HCT116 (cell line): Measurements from ENCODE around the gene DLG2. TPM values are rescaled to one million over a fixed set of nuclear protein-coding genes. Genes with fewer than 3 reads are reported as not detected.

Experiments used
- ATAC-seq: fragments of 200-7000 bp; cut with Tn5 transposase; 2 replicates; pipeline ENCODE4 v1.9.1; 2020; ENCODE audit warnings: mild to moderate bottlenecking, moderate library complexity
- BruUV-seq: library from RNA; stranded (reverse); fragments of 400-500 nt; replicated peaks from 2 replicates; lab custom pipeline; 2021; lab: Mats Ljungman, UMichigan
- CTCF ChIA-PET: fragments of 300-600 bp; sonication (Branson Sonifier 250); formaldehyde crosslinking; loops from one replicate; lab custom pipeline; 2021; ENCODE audit warnings: antibody characterized with exemption; lab: Charles Lee
- POLR2A ChIA-PET: fragments of 300-600, 350-600 bp; sonication (Branson Sonifier 250); formaldehyde crosslinking; loops from one replicate; lab custom pipeline; 2021; ENCODE audit warnings: antibody characterized with exemption; lab: Charles Lee
- RAD21 ChIA-PET, 2 experiments: fragments of 300-600 bp; sonication (Branson Sonifier 250); formaldehyde crosslinking; loops; one replicate each; lab custom pipeline; 2023; ENCODE audit warnings: low total read pairs in 2 of 2; ENCODE audit not compliant: uncharacterized antibody in 2 of 2, unreplicated experiment in 2 of 2, low non-redundant PET in 1 of 2; lab: Charles Lee
- DNase-seq: peaks from one replicate; pipeline ENCODE4 v3.0.0-alpha.2; 2010; ENCODE audit warnings: low read depth, low spot score
- H2AFZ ChIP-seq: fragments of 200-600 bp; shearing (Covaris generic), sonication (generic); 2 replicates; pipeline ENCODE4 v1.6.1; 2017; ENCODE audit warnings: low read depth, mixed run types, mixed read lengths, antibody characterized with exemption, low read length; ENCODE audit not compliant: poor library complexity, severe bottlenecking
- H3K27ac ChIP-seq: 2 replicates; pipeline ENCODE4 v1.5.1; 2012; ENCODE audit warnings: low read depth, low read length
- H3K27me3 ChIP-seq: fragments of 200-600 bp; sonication (generic); 2 replicates; pipeline ENCODE4 v1.6.1; 2016; ENCODE audit warnings: mixed run types, low read length, mixed read lengths; ENCODE audit not compliant: insufficient read depth
- H3K36me3 ChIP-seq, 2 experiments: fragments of 200-500 bp in 1 of 2; fragments of 200-600 bp in 1 of 2; sonication (Bioruptor generic) in 1 of 2; sonication (generic) in 1 of 2; 2 replicates each; pipeline versions ENCODE4 v1.5.1 to v1.6.1; 2014 to 2016; ENCODE audit warnings: low read length in 2 of 2, inconsistent platforms in 1 of 2, mixed read lengths in 1 of 2, mixed run types in 1 of 2; ENCODE audit not compliant: insufficient read depth in 2 of 2, control insufficient read depth in 1 of 2
- H3K4me1 ChIP-seq, 2 experiments: fragments of 200-600 bp in 1 of 2; sonication (generic) in 1 of 2; 2 replicates each; pipeline versions ENCODE4 v1.5.1 to v1.6.1; 2012 to 2017; ENCODE audit warnings: low read length in 2 of 2, inconsistent platforms in 1 of 2, mild to moderate bottlenecking in 1 of 2, mixed read lengths in 1 of 2, mixed run types in 1 of 2, moderate library complexity in 1 of 2; ENCODE audit not compliant: insufficient read depth in 2 of 2, control insufficient read depth in 1 of 2
- H3K4me2 ChIP-seq: fragments of 200-600 bp; sonication (generic); 2 replicates; pipeline ENCODE4 v1.6.1; 2017; ENCODE audit warnings: mixed run types, low read length, mixed read lengths
- H3K4me3 ChIP-seq, 2 experiments: fragments of 200-600 bp in 1 of 2; sonication (generic) in 1 of 2; replicated peaks in 1 of 2; 2 replicates each; pipeline ENCODE4 v1.5.1; 2011 to 2016; ENCODE audit warnings: low read length in 2 of 2, control low read depth in 1 of 2, low read depth in 1 of 2, mild to moderate bottlenecking in 1 of 2, mixed read lengths in 1 of 2, mixed run types in 1 of 2
- H3K79me2 ChIP-seq: fragments of 200-600 bp; sonication (generic); 2 replicates; pipeline ENCODE4 v1.6.1; 2017; ENCODE audit warnings: mild to moderate bottlenecking, mixed run types, low read length, moderate library complexity, mixed read lengths; ENCODE audit not compliant: insufficient read depth
- H3K9ac ChIP-seq: fragments of 200-600 bp; sonication (generic); 2 replicates; pipeline ENCODE4 v1.6.1; 2016; ENCODE audit warnings: low read length, mixed read lengths
- H3K9me2 ChIP-seq: fragments of 200-600 bp; sonication (generic), shearing (Covaris generic); 2 replicates; pipeline ENCODE4 v1.6.1; 2017; ENCODE audit warnings: mixed run types, mild to moderate bottlenecking, moderate library complexity; ENCODE audit not compliant: insufficient read depth
- H3K9me3 ChIP-seq, 2 experiments: fragments of 200-500 bp in 1 of 2; fragments of 200-600 bp in 1 of 2; sonication (Bioruptor generic) in 1 of 2; sonication (generic) in 1 of 2; 2 replicates each; pipeline ENCODE4 v1.6.1; 2014 to 2017; ENCODE audit warnings: low read length in 2 of 2, mixed read lengths in 2 of 2, inconsistent platforms in 1 of 2, low read depth in 1 of 2, mild to moderate bottlenecking in 1 of 2, mixed run types in 1 of 2, moderate library complexity in 1 of 2; ENCODE audit not compliant: control insufficient read depth in 1 of 2, insufficient read depth in 1 of 2
- H4K20me1 ChIP-seq: fragments of 200-600 bp; sonication (generic), shearing (Covaris generic); 2 replicates; pipeline ENCODE4 v1.6.1; 2017; ENCODE audit warnings: mixed run types, mild to moderate bottlenecking, moderate library complexity; ENCODE audit not compliant: insufficient read depth
- CBX3 ChIP-seq: IDR thresholded peaks from 2 replicates; pipeline ENCODE4 v1.6.1; 2012; ENCODE audit warnings: low read depth
- CEBPB ChIP-seq: IDR thresholded peaks from 2 replicates; pipeline ENCODE4 v1.6.1; 2012; ENCODE audit warnings: low read depth
- ELF1 ChIP-seq: IDR thresholded peaks from 2 replicates; pipeline ENCODE4 v1.6.1; 2012; ENCODE audit warnings: low read depth, borderline replicate concordance
- EZH2phosphoT487 ChIP-seq: fragments of 200-600 bp; IDR thresholded peaks from 2 replicates; pipeline ENCODE4 v1.6.1; 2018; ENCODE audit warnings: antibody characterized with exemption, borderline replicate concordance
- JUND ChIP-seq: IDR thresholded peaks from 2 replicates; pipeline ENCODE4 v1.6.1; 2012
- POLR2A ChIP-seq: IDR thresholded peaks from 2 replicates; pipeline ENCODE4 v1.7.0; 2011; ENCODE audit warnings: borderline replicate concordance; ENCODE audit not compliant: insufficient read depth, insufficient read length; ENCODE audit errors: extremely low read depth
- POLR2AphosphoS5 ChIP-seq: IDR thresholded peaks from 2 replicates; pipeline ENCODE4 v1.6.1; 2011; ENCODE audit warnings: mild to moderate bottlenecking, low read depth, low read length, moderate library complexity
- RAD21 ChIP-seq: IDR thresholded peaks from 2 replicates; pipeline ENCODE4 v1.6.1; 2012; ENCODE audit warnings: low read depth, mild to moderate bottlenecking
- SIN3A ChIP-seq: IDR thresholded peaks from 2 replicates; pipeline ENCODE4 v1.6.1; 2012; ENCODE audit warnings: low read depth
- SRF ChIP-seq: IDR thresholded peaks from 2 replicates; pipeline ENCODE4 v1.6.1; 2012; ENCODE audit warnings: low read depth
- TCF7L2 ChIP-seq: IDR thresholded peaks from 2 replicates; pipeline ENCODE4 v1.7.0; 2011; ENCODE audit warnings: borderline replicate concordance, inconsistent platforms; ENCODE audit not compliant: insufficient read depth, insufficient read length; ENCODE audit errors: extremely low read depth
- ZBTB33 ChIP-seq: IDR thresholded peaks from 2 replicates; pipeline ENCODE4 v1.6.1; 2011; ENCODE audit warnings: mild to moderate bottlenecking, low read length, moderate library complexity; ENCODE audit not compliant: insufficient replicate concordance; ENCODE audit errors: extremely low read depth
- ZFX ChIP-seq: fragments of 450-650 bp; IDR thresholded peaks from 2 replicates; pipeline ENCODE4 v1.6.1; 2017
- ZNF274 ChIP-seq: fragments of 200-500 bp; sonication (Bioruptor generic); IDR thresholded peaks from 2 replicates; pipeline ENCODE4 v1.6.1; 2014; ENCODE audit warnings: mild to moderate bottlenecking, low read depth, low read length, inconsistent platforms
- intact Hi-C: fragments of 100-400 bp; cut with micrococcal nuclease; formaldehyde crosslinking; loops from 2 replicates; pipeline ENCODE4 v1.10.0; 2022
- total RNA-seq: library from RNA; stranded (reverse); gene quantifications from one replicate; pipeline ENCODE4 v1.2.1, GENCODE V29; 2021; ENCODE audit not compliant: unreplicated experiment
- TF ChIP-seq, protein P1 (sequence below): IDR thresholded peaks from 2 replicates; pipeline ENCODE4 v1.6.1; 2012
- TF ChIP-seq, protein P2 (sequence below): IDR thresholded peaks from 2 replicates; pipeline ENCODE4 v1.6.1; 2012; ENCODE audit warnings: low read depth

DLG2 gene
- total RNA-seq, 1 experiment from 2014 or later: 2.4 TPM

- Histone ChIP-seq H3K27ac (no peak overlapping the region), H3K27me3 (peaks cover 20% of the 10 kb centered on the region; the same call in 1 of the 2 replicates), H3K4me1 (no peaks in the 10 kb centered on the region), H2AFZ (no peak overlapping the region), H3K4me3 (no peak overlapping the region), H3K36me3 (no peaks in the 10 kb centered on the region), H3K9ac (no peak overlapping the region), H3K4me2 (no peak overlapping the region), H4K20me1 (no peaks in the 10 kb centered on the region), H3K79me2 (no peaks in the 10 kb centered on the region), H3K9me3 (no peaks in the 10 kb centered on the region), H3K9me2 (no peaks in the 10 kb centered on the region)
- no TSS peak for BruUV-seq
- intact Hi-C loops: no loop called here
- ChIA-PET RAD21 (no interaction called here), CTCF (no interaction called here), POLR2A (no interaction called here)
- no peak for TF ChIP-seq CBX3
- no peak for TF ChIP-seq CEBPB
- TF ChIP-seq SIN3A: no peak
- TF ChIP-seq RAD21: no peak
- TF ChIP-seq, protein P1, sequence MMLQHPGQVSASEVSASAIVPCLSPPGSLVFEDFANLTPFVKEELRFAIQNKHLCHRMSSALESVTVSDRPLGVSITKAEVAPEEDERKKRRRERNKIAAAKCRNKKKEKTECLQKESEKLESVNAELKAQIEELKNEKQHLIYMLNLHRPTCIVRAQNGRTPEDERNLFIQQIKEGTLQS: no peak
- TF ChIP-seq SRF: no peak
- no peak for TF ChIP-seq ELF1
- no peak for TF ChIP-seq ZNF274
- TF ChIP-seq POLR2A: no peak
- TF ChIP-seq ZFX: no peak
- no peak for TF ChIP-seq TCF7L2
- no peak for TF ChIP-seq JUND
- no peak for DNase-seq
- no peak for ATAC-seq
Measured at GRCh38 chr11:85494396-85494795, 132.7 kb downstream of the DLG2 start.

DNA sequence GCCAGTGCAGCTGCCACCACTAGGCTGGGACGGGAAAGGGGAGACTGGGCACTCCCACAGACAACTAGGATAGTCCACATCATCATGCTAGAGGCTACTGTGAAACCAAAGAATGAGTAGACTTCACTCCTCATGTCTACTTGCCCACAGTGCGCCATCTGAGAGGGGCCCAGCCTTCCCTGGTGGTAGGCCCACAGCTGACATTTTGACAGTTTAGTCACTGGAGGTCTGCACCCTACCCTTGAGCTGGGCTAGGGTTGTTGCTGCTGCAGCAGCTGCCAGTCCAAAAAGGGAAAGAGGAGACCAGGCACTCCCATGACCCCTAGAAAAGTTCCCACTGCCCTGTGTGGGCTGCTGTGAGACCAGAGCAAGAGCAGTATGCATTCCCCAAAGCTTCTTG, 141.2 kb downstream of the DLG2 start:
- Histone ChIP-seq H3K4me1 (no peaks in the 10 kb centered on the region), H3K4me2 (no peak overlapping the region), H3K36me3 (no peaks in the 10 kb centered on the region), H2AFZ (no peak overlapping the region), H3K9ac (no peak overlapping the region), H3K9me2 (no peaks in the 10 kb centered on the region), H3K27ac (no peak overlapping the region), H4K20me1 (no peaks in the 10 kb centered on the region), H3K9me3 (no peaks in the 10 kb centered on the region), H3K27me3 (0 out of 2 replicates have a peak, but pooled peaks cover under 1% of the 10 kb centered on the region), H3K4me3 (no peak overlapping the region), H3K79me2 (no peaks in the 10 kb centered on the region)
- no peak for ATAC-seq
- RAD21 ChIA-PET: no interaction called here
- no TSS peak for BruUV-seq
- DNase-seq: no peak
- POLR2A ChIA-PET: no interaction called here
- intact Hi-C loops: no loop called here
- CTCF ChIA-PET: no interaction called here
- TF ChIP-seq ZFX (no peak), EZH2phosphoT487 (no peak), ELF1 (no peak), POLR2AphosphoS5 (no peak), ZNF274 (no peak), ZBTB33 (no peak), JUND (no peak)
- TF ChIP-seq, protein P2, sequence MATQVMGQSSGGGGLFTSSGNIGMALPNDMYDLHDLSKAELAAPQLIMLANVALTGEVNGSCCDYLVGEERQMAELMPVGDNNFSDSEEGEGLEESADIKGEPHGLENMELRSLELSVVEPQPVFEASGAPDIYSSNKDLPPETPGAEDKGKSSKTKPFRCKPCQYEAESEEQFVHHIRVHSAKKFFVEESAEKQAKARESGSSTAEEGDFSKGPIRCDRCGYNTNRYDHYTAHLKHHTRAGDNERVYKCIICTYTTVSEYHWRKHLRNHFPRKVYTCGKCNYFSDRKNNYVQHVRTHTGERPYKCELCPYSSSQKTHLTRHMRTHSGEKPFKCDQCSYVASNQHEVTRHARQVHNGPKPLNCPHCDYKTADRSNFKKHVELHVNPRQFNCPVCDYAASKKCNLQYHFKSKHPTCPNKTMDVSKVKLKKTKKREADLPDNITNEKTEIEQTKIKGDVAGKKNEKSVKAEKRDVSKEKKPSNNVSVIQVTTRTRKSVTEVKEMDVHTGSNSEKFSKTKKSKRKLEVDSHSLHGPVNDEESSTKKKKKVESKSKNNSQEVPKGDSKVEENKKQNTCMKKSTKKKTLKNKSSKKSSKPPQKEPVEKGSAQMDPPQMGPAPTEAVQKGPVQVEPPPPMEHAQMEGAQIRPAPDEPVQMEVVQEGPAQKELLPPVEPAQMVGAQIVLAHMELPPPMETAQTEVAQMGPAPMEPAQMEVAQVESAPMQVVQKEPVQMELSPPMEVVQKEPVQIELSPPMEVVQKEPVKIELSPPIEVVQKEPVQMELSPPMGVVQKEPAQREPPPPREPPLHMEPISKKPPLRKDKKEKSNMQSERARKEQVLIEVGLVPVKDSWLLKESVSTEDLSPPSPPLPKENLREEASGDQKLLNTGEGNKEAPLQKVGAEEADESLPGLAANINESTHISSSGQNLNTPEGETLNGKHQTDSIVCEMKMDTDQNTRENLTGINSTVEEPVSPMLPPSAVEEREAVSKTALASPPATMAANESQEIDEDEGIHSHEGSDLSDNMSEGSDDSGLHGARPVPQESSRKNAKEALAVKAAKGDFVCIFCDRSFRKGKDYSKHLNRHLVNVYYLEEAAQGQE: no peak
- TF ChIP-seq, protein P1: no peak
